NT2/D1 (cell line): ENCODE measurements around the gene SRRM2.

Source experiments
- DNase-seq: peaks from one replicate; pipeline ENCODE4 v3.0.0-alpha.2; 2011; ENCODE audit warnings: low read depth, low spot score
- H3K27me3 ChIP-seq: 2 replicates; pipeline ENCODE4 v1.6.0; 2011; ENCODE audit warnings: mild to moderate bottlenecking; ENCODE audit not compliant: insufficient read length, insufficient read depth
- H3K36me3 ChIP-seq: 2 replicates; pipeline ENCODE4 v1.6.1; 2011; ENCODE audit warnings: mild to moderate bottlenecking, low read length, mixed read lengths; ENCODE audit not compliant: insufficient read depth, insufficient read length
- H3K4me1 ChIP-seq: 2 replicates; pipeline ENCODE4 v1.5.1; 2011; ENCODE audit not compliant: insufficient read depth, insufficient read length
- H3K4me3 ChIP-seq: 2 replicates; pipeline ENCODE4 v1.5.1; 2011; ENCODE audit warnings: low read depth; ENCODE audit not compliant: insufficient read length
- H3K9ac ChIP-seq: 2 replicates; pipeline ENCODE4 v1.6.0; 2011; ENCODE audit warnings: low read depth; ENCODE audit not compliant: insufficient read length
- H3K9me3 ChIP-seq: 2 replicates; pipeline ENCODE4 v1.5.1; 2011; ENCODE audit warnings: mild to moderate bottlenecking, low read length; ENCODE audit not compliant: insufficient read depth
- SUZ12 ChIP-seq: IDR thresholded peaks from 2 replicates; pipeline ENCODE4 v1.6.1; 2011; ENCODE audit not compliant: insufficient read length, insufficient read depth; ENCODE audit errors: extremely low read depth
- YY1 ChIP-seq: IDR thresholded peaks from 2 replicates; pipeline ENCODE4 v1.6.1; 2011; ENCODE audit not compliant: insufficient read length, insufficient read depth
- ZNF274 ChIP-seq: IDR thresholded peaks from 2 replicates; pipeline ENCODE4 v1.6.1; 2011; ENCODE audit warnings: mild to moderate bottlenecking, low read depth, low read length

SRRM2 gene

GRCh38 chr16:2799205-2799858 is 46.9 kb downstream of the SRRM2 start:
- Histone ChIP-seq H3K4me1 (peaks cover 7% of the 10 kb centered on the region), H3K36me3 (no peaks in the 10 kb centered on the region), H3K9me3 (peaks cover 16% of the 10 kb centered on the region), H3K27me3 (no peaks in the 10 kb centered on the region), H3K9ac (no peak overlapping the region), H3K4me3 (no peak overlapping the region)
- no peak for DNase-seq
- TF ChIP-seq ZNF274 (no peak), YY1 (no peak), SUZ12 (no peak)

GRCh38 chr16:2799859-2800226 is 47.4 kb downstream of the SRRM2 start:
- no peak for DNase-seq
- H3K9ac ChIP-seq = no peak overlapping the region
- peaks cover 7% of the 10 kb centered on the region for H3K4me1 ChIP-seq
- no peaks in the 10 kb centered on the region for H3K27me3 ChIP-seq
- TF ChIP-seq YY1 (no peak), ZNF274 (no peak), SUZ12 (no peak)
- H3K4me3 ChIP-seq = no peak overlapping the region
- peaks cover 21% of the 10 kb centered on the region for H3K9me3 ChIP-seq
- no peaks in the 10 kb centered on the region for H3K36me3 ChIP-seq

- Histone ChIP-seq H3K4me1 (no peaks in the 10 kb centered on the region), H3K9ac (no peak overlapping the region), H3K4me3 (no peak overlapping the region), H3K9me3 (peaks cover 24% of the 10 kb centered on the region), H3K36me3 (no peaks in the 10 kb centered on the region), H3K27me3 (peaks cover 4% of the 10 kb centered on the region)
- TF ChIP-seq SUZ12 = no peak
- TF ChIP-seq YY1 = no peak
- no peak for TF ChIP-seq ZNF274
- no peak for DNase-seq
These were observed 51.2 kb downstream of the SRRM2 start for GRCh38 chr16:2803545-2804195.

- DNase-seq = no peak
- Histone ChIP-seq H3K4me3 (no peak overlapping the region), H3K36me3 (no peaks in the 10 kb centered on the region), H3K9ac (no peak overlapping the region), H3K4me1 (no peaks in the 10 kb centered on the region), H3K9me3 (peaks cover 24% of the 10 kb centered on the region), H3K27me3 (peaks cover 4% of the 10 kb centered on the region)
- TF ChIP-seq ZNF274 = no peak
- TF ChIP-seq SUZ12 = no peak
- no peak for TF ChIP-seq YY1
These were observed 52.3 kb downstream of the SRRM2 start for GRCh38 chr16:2804728-2805127.

GRCh38 chr16:2806286-2806685 is 53.8 kb downstream of the SRRM2 start:
- peaks cover 24% of the 10 kb centered on the region for H3K9me3 ChIP-seq
- H3K4me1 ChIP-seq = no peaks in the 10 kb centered on the region
- peaks cover 4% of the 10 kb centered on the region for H3K27me3 ChIP-seq
- no peak for DNase-seq
- H3K36me3 ChIP-seq = no peaks in the 10 kb centered on the region
- no peak overlapping the region for H3K9ac ChIP-seq
- no peak overlapping the region for H3K4me3 ChIP-seq
- TF ChIP-seq YY1 = no peak
- no peak for TF ChIP-seq ZNF274
- no peak for TF ChIP-seq SUZ12

- Histone ChIP-seq H3K4me1 (peaks cover 7% of the 10 kb centered on the region), H3K27me3 (peaks cover 4% of the 10 kb centered on the region), H3K36me3 (no peaks in the 10 kb centered on the region), H3K4me3 (no peak overlapping the region), H3K9me3 (peaks cover 19% of the 10 kb centered on the region), H3K9ac (no peak overlapping the region)
- TF ChIP-seq ZNF274 (no peak), SUZ12 (no peak), YY1 (no peak)
- DNase-seq = no peak
These were observed 55.7 kb downstream of the SRRM2 start for GRCh38 chr16:2808181-2808580.

GRCh38 chr16:2809149-2809760 is 56.8 kb downstream of the SRRM2 start:
- Histone ChIP-seq H3K4me1 (peaks cover 7% of the 10 kb centered on the region), H3K9ac (no peak overlapping the region), H3K4me3 (no peak overlapping the region), H3K9me3 (peaks cover 8% of the 10 kb centered on the region), H3K27me3 (peaks cover 4% of the 10 kb centered on the region), H3K36me3 (no peaks in the 10 kb centered on the region)
- TF ChIP-seq SUZ12 (no peak), ZNF274 (no peak), YY1 (no peak)
- DNase-seq = no peak
